ENCODE measurements around the gene COX14.
"Not testable (repeated sequence)": the region's sequence is repeated elsewhere in the genome, so short reads cannot be mapped to it uniquely, and the experiment has no call there.

Gene COX14

GRCh38 chr12:50107416-50108268 is 4.4 kb upstream of the COX14 start:
- no peak for DNase-seq (ENCODE audit: low read depth in 3 of 3, low spot score in 1 of 3)

- DNase-seq (ENCODE audit: low read depth in 3 of 3, low spot score in 1 of 3) = no peak
Measured at GRCh38 chr12:50109319-50109718, 2.7 kb upstream of the COX14 start.

- DNase-seq (ENCODE audit: low read depth in 3 of 3, low spot score in 1 of 3) = no peak
Measured at GRCh38 chr12:50110127-50110761, 1.8 kb upstream of the COX14 start.

DNA sequence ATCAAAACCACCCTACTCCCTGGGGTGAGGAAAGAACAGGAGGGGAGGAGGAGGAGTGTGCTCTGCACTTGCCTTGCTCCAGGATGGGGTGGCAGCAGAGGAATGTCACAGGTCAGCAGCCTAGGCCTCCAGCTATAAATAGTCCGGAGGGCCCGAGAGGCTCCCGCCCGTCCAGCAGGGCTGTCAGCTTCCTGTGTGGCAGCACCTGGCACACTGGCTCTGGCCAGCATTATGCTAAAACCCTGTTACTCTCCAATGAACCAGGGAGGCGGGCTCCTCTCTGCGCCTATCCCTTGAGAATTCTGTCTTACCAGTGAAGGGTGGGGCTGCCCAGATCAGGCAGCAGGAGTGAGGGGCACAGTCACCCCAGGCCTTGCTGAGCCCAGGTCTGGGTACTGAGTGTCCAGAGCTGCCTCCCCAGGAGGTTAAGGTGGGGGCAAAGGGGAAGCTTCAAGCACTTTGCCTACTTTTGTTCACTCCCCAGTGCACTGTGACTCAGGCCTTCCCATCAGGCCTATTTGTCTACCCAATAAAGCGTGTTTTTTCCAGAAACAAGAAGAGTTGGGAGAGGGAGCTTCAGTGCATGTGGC is 1.2 kb upstream of the COX14 start:
- no peak for DNase-seq (ENCODE audit: low read depth in 3 of 3, low spot score in 1 of 3)

- DNase-seq (ENCODE audit: low read depth in 3 of 3, low spot score in 1 of 3) = no peak
Measured at GRCh38 chr12:50111395-50111692, 692 bp upstream of the COX14 start.

DNA sequence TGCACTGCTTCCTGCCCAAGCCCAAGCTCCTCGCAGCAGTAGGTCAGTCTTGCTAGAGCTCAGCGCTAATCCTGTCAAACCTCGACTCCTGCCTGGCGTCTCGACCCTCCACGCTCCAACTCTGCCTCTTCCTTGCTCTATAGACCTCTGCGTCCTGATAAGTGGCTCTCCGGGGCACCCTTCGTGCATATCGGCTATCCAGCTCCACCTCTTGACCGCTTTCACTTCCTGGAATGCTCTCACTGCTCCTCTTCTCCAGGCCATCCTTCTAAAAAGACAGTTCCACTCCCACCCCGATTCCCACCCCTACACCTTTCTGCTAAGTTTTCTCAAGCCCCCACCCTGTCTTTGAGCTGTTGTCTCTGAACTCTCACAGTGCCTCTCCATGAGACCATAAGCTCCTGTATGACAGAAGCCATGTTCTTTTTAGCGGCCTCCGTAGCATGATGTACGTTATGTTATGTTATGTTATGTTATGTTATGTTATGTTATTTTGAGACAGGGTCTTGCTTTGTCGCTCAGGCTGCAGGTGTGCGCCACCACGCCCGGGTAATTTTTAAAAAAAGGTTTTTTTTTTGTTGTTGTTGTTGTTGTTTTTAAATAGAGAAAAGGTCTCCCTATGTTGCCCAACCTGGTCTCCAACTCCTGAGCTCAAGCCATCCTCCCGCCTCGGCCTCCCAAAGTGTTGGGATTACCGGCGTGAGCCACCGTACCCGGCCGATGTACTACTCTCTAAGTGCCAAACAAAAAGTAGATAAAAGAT is 601 bp downstream of the COX14 start:
- DNase-seq (ENCODE audit: low read depth in 3 of 3, low spot score in 1 of 3) = no peak

DNA sequence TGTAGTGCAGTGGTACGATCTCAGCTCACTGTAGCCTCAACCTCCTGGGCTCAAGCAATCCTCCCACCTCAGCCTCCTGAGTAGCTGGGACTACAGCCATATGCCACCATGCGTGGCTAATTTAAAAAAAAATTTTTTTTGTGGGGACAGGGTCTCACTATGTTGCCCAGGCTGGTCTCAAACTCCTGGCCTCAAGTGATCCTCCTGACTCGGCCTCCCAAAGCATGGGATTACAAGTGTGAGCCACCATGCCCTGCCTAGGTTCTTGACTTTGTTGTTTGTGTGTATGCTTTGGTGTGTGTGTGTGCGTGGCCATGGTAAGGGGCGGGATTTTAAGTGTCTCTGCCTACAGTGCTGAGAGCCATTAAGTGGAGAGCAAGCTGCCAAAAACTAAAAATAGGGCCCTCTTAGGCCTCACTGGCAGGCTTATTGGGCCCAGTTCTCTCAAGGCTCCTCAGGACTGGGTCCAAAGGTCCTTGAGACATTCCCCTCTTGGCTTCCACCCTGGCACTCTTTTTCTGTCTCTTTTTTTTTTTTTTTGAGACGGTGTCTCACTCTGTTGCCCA is 5.1 kb downstream of the COX14 start:
- DNase-seq (ENCODE audit: low read depth in 3 of 3, low spot score in 1 of 3) = no peak

GRCh38 chr12:50119387-50119786 is 7.4 kb downstream of the COX14 start:
- no peak for DNase-seq (ENCODE audit: low read depth in 3 of 3, low spot score in 1 of 3)

GRCh38 chr12:50120521-50120920 is 8.5 kb downstream of the COX14 start:
- no peak for DNase-seq (ENCODE audit: low read depth in 3 of 3, low spot score in 1 of 3)

DNA sequence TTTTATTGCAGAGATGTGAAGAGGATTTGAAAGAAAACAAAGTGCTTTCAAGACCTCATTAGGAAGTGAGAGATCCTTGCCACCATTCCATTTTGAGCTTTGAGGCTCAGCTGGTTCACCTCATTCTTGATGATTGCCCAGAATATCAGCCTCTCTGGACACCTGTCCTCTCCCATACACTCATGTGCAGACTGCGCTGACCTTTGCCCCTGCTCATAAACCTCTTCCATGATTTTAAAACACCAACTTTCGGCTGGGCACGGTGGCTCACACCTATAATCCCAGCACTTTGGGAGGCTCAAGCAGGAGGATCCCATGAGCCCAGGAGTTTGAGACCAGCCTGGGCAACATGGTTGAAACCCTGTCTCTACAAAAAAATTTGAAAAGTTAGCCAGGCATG is 8.9 kb downstream of the COX14 start:
- no peak for DNase-seq (ENCODE audit: low read depth in 3 of 3, low spot score in 1 of 3)

DNA sequence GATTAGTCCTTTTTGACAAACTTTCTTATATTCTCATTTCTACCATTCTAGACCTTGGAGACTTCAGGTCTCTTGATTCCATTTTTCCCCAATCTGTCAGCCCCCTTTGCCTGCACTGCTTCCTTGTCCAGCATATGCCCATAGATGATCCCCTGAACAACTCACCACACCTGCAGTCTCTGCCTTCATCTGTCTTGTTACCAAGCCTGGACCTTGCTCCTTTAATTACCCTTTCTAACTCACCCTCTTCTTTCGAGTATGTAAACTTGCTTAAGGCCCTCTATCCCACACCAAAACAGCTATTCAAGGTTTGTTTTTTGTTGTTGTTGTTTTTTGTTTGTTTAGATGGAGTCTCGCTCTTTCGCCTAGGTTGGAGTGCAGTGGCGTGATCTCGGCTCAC is 9.6 kb downstream of the COX14 start:
- no peak for DNase-seq (ENCODE audit: low read depth in 3 of 3, low spot score in 1 of 3)

DNA sequence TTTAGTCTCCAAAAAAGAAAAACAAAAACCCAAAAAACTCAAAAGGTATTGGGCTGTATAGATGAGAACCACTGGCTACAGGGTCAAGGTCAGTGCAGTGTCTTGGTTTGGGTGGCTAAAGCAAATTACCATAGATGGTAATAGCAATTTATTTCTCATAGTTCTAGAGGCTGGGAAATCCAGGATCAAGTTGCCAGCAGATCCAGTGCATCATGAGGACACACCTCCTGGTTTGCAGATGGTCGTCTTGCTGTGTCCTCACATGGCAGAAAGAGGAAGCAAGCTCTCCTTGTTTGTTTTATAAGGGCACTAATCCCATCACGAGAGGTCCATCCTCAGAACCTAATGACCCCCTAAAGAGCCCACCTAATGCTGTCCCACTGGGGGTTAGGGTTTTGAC is 11.2 kb downstream of the COX14 start:
- no peak for DNase-seq (ENCODE audit: low read depth in 3 of 3, low spot score in 1 of 3)

GRCh38 chr12:50127546-50127945 is 15.5 kb downstream of the COX14 start:
- no peak for DNase-seq (ENCODE audit: low read depth in 3 of 3, low spot score in 1 of 3)

GRCh38 chr12:50129290-50129689 is 17.3 kb downstream of the COX14 start:
- no peak for DNase-seq (ENCODE audit: low read depth in 3 of 3, low spot score in 1 of 3)

GRCh38 chr12:50132505-50133135 is 20.6 kb downstream of the COX14 start:
- DNase-seq (ENCODE audit: low read depth in 3 of 3, low spot score in 1 of 3) = no peak

GRCh38 chr12:50142993-50143392 is 31.0 kb downstream of the COX14 start:
- no peak for DNase-seq (ENCODE audit: low read depth in 3 of 3, low spot score in 1 of 3)

DNA sequence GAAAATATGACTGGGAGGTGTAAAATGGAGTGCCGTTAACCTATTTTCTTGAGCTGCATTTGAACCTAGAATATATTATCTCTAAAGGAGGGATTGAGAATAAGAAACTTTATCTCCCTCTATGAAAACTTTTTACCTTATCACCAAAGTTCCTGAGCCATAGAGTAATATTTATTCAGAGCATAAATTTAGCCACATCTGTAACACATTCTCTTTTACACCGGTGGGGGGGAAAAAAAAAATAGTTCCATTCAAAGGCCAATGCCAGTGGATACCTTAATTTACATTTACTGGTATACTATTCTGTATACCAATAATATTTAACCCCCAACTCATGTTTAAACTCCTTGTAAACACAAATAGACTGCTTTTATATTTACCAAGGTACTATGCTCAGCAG is 33.4 kb downstream of the COX14 start:
- no peak for DNase-seq (ENCODE audit: low read depth in 3 of 3, low spot score in 1 of 3)

- DNase-seq (ENCODE audit: low read depth in 3 of 3, low spot score in 1 of 3) = no peak
Measured at GRCh38 chr12:50147281-50147680, 35.2 kb downstream of the COX14 start.

- not testable (repeated sequence) for DNase-seq (ENCODE audit: low read depth in 3 of 3, low spot score in 1 of 3)
Measured at GRCh38 chr12:50148011-50148410, 36.0 kb downstream of the COX14 start.

GRCh38 chr12:50149311-50149710 is 37.3 kb downstream of the COX14 start:
- DNase-seq (ENCODE audit: low read depth in 3 of 3, low spot score in 1 of 3) = no peak

DNA sequence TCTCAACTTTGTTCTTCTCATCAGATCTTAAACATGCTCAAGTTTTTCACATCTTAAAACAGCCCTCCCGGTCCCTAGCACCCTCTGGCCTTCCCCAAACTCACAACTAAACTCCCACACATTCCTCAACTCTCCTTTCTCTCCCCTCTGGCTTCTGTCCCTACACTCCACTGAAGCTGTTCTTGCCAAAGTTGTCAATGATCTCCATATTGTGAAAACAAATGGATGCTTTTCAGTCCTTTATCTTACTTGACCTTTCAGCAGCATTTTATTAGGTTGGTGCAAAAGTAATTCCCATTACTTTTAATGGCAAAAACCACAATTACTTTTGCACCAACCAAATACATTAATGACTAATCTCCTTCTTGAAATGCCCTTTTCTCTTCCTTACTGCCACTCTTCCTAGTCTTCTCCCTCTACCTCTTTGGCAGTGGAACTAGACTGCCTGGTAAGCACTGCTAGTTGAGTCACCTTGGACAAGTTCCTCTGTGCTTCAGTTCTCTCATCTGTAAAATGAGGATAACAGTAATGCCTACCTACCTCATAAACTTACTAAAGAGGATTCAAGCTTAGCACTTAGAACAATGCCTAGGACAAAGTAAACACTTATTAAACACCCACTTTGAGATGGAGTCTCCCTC is 39.1 kb downstream of the COX14 start:
- DNase-seq (ENCODE audit: low read depth in 3 of 3, low spot score in 1 of 3) = no peak

All from stimulated activated CD4-positive, alpha-beta T cell treated with anti-CD3 and anti-CD28 coated beads, TNF-alpha, amount 100 ng/mL, for 1 hour (primary cell).